Activated CD8-positive, alpha-beta memory T cell treated with anti-CD3 and anti-CD28 coated beads for 1 hour (primary cell): ENCODE measurements around the gene RAD51B.

Experiments used
- DNase-seq, 2 donors: peaks; one replicate each; pipeline ENCODE4 v3.0.0-alpha.2; 2020; ENCODE audit warnings: low read depth in 1 of 2; ENCODE audit errors: extremely low read depth in 1 of 2

RAD51B gene

GRCh38 chr14:68666899-68667298 is 847.3 kb downstream of the RAD51B start:
- no peak for DNase-seq

GRCh38 chr14:68667313-68667791 is 847.8 kb downstream of the RAD51B start:
- no peak for DNase-seq

- no peak for DNase-seq
Observed at GRCh38 chr14:68668028-68668427, 848.4 kb downstream of the RAD51B start.

DNA sequence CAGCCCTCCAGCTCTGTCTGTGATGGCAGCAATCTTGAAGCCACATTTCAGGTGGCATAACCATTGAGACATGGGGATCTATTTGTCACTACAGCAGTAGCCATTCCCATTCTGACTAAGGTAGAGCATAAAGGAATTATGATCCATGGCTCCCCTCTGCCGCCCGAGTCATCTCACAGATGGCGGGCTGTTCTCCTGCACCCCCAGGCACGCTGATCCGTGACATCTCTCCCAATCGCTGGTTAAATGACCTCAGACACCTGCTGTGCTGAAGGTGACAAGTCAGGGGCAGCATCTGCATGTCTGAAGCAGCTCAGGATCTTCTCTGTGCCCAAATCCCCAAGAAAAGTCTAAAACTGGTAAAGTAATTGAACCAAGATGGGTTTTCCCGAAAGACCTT is 849.0 kb downstream of the RAD51B start:
- DNase-seq, result no peak

- no peak for DNase-seq
Observed at GRCh38 chr14:68669111-68669511, 849.5 kb downstream of the RAD51B start.

DNA sequence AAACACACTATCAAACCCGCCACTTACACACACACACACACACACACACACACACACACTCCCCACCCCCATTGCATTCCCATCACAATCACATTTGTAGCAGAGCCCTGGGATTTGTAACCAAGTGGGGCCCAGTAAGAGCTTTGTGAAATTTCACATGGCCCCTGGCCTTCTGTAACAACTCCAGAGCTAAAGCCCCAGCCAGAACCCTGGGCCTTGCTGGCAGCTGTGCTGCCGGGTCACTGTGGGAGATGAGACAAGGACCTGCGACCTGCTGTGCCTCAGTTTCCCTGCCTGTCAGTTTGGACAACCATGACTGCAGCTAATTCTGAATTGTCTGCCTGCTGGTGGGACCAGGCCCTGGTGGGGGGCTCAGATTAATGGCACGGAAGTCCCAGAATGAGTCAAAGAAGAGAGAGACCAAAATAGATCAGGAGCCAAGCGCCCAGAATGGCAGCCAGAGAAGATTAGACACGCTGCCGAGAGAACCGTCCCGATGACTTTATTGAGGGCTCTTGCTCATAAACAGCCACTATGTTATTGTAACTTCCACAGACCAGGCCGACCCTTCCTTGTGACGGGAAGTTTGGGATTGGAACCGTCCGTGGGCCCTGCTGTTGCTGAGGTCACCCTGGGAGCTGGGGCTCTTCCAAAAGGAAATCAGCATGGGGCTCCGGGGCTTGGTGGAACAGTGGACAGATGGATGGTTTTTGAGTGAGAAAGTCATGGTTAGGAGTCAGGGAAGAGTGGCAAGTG is 850.2 kb downstream of the RAD51B start:
- no peak for DNase-seq

DNA sequence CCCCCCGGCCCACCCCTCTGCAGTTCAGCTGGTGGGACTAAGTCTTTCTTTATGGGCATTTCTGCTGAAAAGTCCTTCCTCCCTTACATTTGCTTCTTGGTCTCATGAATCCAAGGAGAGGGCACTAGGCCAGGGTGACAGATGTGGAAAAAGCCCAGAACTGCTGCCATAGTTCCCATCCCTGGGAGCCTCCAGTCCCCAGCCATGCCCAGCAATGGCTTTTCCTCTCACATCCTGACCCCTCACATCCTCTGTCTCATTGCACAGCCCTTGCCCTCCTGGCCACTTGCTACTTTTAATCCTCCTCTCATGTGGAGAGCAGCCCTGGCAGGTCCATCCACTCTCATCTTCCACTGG is 850.8 kb downstream of the RAD51B start:
- DNase-seq, result no peak

GRCh38 chr14:68671909-68672308 is 852.3 kb downstream of the RAD51B start:
- DNase-seq, result no peak

GRCh38 chr14:68672609-68673285 is 853.2 kb downstream of the RAD51B start:
- no peak for DNase-seq

GRCh38 chr14:68673464-68673863 is 853.9 kb downstream of the RAD51B start:
- DNase-seq, result no peak

GRCh38 chr14:68674538-68675232 is 855.1 kb downstream of the RAD51B start:
- no peak for DNase-seq

DNA sequence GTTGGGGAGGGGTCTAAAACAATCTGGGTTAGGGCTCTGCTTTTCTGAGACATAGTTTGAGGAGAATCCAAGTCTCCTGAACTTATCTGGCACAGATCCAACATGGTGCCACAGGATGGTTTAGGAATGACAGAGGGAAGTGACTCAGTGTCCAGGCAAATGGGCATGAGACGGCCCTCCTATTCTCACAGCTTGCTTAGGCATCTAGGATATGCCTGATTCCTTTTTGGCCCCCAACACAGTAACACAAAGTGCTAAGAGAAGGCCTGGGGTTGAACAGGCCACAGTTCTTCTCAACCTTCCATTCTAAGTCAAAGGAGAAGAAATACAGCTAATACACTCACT is 855.6 kb downstream of the RAD51B start:
- DNase-seq, result no peak

DNA sequence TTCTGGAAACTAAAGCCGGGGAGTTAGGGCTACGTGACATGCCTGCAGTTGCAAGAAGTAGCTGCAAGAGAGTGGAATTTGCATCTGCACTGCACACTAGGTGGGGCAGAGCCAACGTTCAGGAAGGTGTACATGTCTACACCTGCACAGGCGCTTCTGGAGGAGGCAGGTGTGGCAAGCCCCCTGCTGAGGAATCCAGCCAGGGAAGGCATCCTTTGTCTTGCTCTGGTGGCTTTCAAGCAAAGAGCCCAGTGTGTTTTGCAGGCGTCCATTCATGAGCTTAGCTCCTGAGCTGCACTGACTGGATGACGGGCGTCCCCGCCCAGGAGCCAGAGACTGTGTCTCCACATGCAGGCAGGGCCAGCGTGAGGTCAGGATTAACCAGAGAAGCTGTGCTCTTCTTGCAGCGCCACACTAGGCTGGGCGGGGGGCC is 856.9 kb downstream of the RAD51B start:
- DNase-seq, result no peak

- DNase-seq, result no peak
Observed at GRCh38 chr14:68677476-68677875, 857.9 kb downstream of the RAD51B start.

GRCh38 chr14:68677901-68678300 is 858.3 kb downstream of the RAD51B start:
- no peak for DNase-seq

GRCh38 chr14:68678471-68678870 is 858.9 kb downstream of the RAD51B start:
- no peak for DNase-seq

DNA sequence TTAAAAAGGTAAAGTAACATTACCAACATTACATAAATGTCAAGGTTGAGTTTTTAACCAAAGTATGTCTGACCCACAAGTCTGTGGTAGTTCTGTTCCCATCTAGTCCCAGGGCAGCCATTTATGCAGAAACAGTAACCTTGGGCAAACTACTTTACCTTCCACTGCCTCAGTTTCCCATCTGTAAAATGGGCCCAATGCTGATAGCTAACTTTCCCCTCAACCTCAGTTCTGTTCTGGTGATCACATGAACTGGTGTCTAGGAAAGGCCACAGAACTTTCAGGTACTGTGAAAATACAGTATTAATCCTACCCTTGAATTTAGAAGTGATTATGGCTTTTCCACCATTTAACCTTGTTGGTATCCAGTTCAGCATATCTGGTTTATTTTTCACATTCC is 859.7 kb downstream of the RAD51B start:
- no peak for DNase-seq

DNA sequence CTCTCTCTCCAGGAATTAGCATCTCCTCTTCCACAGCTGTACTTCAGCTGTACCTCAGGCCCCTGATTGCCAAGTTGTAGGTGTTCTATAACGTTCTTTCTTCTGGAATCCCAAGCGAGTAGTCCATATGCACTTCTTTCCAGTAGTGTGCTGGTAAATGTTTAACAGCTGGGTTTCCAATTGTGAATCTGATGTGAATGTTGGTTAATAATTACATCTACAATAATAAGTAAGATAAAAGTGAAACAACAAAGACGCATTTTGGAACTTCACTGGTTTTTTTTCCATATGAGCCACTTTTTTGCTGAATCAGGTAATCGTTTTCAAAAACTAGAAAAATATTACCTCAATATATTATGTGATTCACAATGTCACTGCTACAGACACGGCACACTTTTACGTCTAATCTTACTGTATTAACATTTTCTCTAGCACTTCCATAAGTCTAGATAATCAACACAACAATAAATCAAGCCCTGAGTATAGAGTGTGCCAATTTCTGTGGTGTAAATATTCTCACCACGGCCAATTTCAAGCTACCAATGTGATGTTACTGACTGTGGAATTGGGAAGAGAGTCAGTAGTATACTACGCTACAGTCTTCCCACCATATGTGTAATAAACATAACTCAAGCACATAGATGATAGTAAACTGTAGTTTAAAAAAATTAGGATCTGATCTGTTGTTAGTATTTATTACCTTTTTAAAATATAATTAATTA is 860.3 kb downstream of the RAD51B start:
- DNase-seq, result no peak

- DNase-seq, result no peak
Observed at GRCh38 chr14:68680541-68681051, 861.0 kb downstream of the RAD51B start.

GRCh38 chr14:68681256-68682011 is 861.9 kb downstream of the RAD51B start:
- no peak for DNase-seq
